ENCODE measurements around the gene IRX4.

DNA sequence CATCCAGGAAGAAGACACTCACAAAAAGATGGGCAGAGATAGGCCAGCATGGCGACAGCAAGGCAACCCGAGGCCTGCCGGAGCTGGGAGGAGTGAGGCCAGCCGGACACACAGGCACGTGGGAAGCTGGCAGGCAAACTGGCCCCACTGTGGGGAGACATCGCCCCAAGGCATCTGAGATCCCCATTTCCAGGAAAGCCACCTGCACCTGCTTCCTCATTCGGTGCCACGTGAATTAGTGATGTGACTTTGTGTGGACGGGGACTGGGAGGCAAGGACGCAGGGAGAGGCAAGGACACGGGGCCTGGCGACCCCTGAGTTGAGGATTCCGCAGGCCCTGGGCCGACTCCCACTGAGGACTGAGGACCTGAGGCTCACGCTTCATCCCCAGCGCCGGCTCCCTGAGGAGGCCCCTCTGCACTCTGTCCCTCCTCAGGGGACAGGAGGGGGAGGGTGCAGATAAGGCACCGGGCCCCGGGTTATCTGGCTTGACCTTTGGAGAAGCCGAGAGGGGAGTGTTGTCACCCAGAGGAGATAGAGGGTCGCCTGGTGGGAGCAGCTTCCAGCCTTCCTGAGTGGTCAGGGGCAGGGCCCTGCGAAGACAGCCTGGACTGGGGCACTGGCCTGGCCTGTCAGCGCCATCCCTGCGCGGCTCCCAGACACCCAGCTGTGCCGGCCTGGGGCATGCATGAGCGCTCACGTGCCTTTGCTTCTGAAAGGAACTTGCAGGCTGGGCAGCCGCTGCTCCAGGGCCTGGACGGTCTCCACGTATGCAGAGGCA is 41.8 kb downstream of the IRX4 start:
- TF ChIP-seq, protein P1, sequence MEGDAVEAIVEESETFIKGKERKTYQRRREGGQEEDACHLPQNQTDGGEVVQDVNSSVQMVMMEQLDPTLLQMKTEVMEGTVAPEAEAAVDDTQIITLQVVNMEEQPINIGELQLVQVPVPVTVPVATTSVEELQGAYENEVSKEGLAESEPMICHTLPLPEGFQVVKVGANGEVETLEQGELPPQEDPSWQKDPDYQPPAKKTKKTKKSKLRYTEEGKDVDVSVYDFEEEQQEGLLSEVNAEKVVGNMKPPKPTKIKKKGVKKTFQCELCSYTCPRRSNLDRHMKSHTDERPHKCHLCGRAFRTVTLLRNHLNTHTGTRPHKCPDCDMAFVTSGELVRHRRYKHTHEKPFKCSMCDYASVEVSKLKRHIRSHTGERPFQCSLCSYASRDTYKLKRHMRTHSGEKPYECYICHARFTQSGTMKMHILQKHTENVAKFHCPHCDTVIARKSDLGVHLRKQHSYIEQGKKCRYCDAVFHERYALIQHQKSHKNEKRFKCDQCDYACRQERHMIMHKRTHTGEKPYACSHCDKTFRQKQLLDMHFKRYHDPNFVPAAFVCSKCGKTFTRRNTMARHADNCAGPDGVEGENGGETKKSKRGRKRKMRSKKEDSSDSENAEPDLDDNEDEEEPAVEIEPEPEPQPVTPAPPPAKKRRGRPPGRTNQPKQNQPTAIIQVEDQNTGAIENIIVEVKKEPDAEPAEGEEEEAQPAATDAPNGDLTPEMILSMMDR (conservative IDR thresholded peaks at IDR 0.05; ENCODE audit: low read length) = no peak
- TF ChIP-seq EZH2phosphoT487 (IDR thresholded peaks at IDR 0.05; ENCODE audit: borderline replicate concordance) = no peak

Data from Loucy (cell line).